Measurements from ENCODE around the gene CEBPA.
A peak's percentile ranks its signal among the peaks of the same experiment; 100 is the strongest.
"Not testable (repeated sequence)": the region's sequence is repeated elsewhere in the genome, so short reads cannot be mapped to it uniquely, and the experiment has no call there.

The CEBPA gene

DNA sequence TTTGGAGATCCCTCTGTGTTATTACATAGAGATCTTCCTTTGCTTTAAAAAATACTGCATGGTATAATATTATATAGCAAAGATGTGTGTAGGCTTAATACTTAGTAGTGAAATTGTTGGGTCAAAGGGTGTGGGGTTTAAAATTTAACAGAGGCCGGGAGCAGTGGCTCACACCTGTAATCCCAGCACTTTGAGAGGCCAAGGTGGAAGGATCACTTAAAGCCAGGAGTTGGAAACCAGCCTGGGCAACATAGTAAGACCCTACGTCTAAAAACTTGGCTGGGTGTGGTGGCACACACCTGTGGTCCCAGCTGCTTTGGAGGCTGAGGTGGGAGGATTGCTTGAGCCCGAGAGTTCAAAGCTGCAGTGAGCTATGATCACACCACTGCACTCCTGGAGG lies 22.3 kb upstream of the CEBPA start:
- no peak for DNase-seq (ENCODE audit: low read depth)

DNA sequence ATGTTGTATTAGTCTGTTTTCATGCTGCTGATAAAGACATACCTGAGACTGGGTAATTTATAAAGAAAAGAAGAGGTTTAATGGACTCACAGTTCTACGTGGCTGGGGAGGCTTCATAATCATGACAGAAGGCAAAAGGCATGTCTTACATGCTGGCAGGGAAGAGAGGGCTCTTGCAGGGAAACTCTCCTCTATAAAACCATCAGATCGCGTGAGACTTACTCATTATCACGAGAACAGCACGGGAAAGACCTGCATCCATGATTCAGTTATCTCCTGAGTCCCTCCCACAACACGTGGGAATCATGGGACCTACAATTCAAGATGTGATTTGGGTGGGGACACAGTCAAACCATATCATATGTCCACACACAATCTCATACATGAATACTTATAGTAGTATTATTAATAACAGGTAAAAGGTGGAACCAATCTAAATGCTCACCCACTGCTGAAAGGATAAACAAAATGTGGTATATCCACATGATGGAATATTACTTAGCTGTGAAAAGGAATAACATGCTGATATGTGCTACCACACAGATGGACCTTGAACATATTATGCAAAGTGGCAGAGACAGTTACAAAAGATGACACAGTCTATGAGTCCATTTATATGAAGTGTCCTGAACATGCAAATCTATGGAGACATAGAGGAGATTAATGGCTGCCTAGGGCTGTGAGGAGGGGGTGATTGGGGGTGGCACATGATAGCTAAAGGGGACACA lies 20.9 kb upstream of the CEBPA start:
- no peak for DNase-seq (ENCODE audit: low read depth)

DNA sequence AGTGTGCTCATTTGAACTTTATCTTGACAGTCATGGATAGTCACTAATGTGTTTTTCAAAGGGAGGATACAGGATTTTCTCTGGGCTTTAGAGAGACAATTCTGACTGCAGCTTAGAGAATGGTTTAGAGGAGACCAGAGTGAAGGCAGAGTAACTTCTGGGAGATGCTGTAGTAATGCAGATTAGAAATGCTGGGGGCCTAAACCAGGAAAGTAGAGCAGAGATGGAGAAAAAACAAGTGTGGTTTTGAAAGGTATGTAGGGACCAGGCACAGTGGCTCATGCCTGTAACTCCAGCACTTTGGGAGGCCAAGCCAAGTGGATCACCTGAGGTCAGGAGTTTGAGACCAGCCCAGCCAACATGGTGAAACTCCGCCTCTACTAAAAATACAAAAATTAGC lies 18.3 kb upstream of the CEBPA start:
- DNase-seq (ENCODE audit: low read depth) = no peak

DNA sequence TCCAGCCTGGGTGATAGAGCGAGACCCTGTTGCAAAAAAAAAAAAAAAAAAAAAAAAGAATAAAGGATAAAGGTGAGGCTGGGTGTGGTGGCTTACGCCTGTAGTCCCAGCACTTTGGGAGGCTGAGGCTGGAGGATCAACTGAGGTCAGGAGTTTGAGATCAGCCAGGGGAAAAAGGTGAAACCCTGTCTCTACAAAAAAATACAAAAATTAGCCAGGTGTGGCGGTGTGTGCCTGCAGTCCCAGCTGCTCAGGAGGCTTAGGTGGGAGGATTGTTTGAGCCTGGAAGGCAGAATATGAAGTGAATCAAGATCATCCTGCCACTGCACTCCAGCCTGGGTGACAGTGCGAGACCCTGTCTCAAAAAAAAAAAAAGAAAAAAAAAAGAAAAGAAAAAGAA lies 15.7 kb upstream of the CEBPA start:
- DNase-seq (ENCODE audit: low read depth) = not testable (repeated sequence)

DNA sequence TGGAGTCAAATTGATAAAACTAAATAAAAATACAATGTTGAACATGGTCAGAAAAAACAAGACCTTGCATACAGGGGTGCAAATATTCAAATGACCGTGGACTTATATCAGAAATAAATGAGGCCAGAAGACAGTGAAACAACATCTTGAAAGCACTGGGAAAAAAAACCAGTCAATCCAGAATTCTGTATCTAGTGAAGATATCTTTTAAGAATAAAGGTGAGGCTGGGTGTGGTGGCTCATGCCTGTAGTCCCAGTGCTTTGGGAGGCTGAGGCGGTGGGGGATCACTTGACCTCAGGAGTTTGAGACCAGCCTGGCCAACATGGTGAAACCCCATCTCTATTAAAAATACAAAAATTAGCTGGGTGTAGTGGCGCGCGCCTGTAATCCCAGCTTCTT lies 15.2 kb upstream of the CEBPA start:
- DNase-seq (ENCODE audit: low read depth) = no peak

DNA sequence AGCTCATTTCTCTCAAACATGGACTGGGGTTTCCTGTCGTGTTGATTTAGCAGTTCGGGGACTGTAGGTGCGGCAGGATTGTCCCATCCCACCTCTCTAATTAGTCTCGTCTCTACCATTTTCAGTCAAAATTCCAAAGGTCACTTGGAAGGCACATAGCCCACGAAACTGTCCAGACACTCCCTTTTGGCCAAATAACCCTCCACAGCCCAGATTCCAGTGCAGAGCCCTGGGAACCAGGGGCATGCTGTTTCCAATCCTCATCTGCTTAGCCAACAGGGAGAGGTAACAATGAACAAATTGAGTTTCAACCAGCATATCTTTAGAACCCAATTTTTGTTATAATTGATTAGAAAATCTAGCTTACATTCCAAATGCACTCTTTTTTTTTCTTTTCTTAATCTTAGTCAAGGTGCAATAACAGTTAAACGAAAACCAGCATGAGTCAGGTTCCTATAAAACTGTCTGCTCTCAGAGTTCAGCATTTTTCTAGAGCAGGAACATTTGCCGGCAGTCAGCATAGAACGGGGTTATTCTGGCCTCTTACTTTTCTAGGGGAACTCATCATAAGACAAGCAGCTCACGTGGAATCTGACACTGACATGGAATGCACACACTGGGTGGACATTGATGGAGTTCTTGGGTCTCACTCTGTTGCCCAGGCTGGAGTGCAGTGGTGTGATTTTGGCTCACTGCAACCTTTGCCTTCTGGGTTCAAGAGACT lies 14.4 kb upstream of the CEBPA start:
- no peak for DNase-seq (ENCODE audit: low read depth)

DNA sequence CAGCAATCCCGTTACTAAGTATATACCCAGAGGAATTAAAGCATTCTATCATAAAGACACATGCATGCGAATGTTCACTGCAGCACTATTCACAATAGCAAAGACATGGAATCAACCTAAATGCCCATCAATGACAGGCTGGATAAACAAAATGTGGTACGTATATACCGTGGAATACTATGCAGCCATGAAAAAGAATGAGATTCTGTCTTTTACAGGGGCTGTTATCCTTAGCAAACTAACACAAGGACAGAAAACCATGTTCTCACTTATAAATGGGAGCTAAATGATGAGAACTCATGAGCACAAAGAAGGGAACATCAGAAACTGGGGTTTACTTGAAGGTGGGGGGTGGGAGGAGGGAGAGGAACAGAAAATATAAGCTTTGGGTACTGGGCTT lies 10.5 kb upstream of the CEBPA start:
- DNase-seq (ENCODE audit: low read depth) = not testable (repeated sequence)

DNA sequence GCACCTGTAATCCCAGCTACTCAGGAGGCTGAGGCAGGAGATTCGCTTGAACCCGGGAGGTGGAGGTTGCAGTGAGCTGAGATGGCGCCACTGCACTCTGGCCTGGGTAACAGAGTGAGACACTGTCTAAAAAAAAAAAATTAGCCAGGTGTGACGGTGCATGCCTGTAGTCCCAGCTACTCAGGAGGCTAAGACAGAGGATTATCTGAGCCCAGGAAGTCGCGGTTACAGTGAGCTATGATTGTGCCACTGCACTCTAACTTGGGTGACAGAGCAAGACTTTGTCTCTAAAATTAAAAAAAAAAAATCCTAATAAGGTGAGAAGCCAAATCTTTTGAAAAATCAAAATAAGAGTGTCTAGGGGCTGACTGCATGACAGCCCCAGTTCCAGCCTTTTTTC lies 9.7 kb upstream of the CEBPA start:
- DNase-seq (ENCODE audit: low read depth) = no peak

DNA sequence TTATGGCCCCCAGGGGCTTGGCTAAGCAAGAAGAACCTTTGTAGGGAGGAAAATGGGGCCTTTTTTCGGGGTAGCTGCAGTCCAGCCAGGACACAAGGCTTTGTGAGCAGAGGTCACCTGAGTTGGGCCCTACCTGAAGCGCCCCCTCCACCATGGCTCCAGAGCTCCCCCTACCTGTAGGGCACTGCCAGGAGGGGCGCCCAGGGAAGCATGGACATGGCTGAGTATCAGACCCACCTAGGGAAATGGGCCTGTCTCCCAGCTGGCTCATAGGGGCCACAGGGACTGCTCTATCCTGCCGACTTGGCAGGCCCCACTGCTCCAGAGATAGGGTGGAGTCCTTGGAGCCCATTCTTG lies 9.0 kb upstream of the CEBPA start:
- DNase-seq (ENCODE audit: low read depth) = no peak

DNA sequence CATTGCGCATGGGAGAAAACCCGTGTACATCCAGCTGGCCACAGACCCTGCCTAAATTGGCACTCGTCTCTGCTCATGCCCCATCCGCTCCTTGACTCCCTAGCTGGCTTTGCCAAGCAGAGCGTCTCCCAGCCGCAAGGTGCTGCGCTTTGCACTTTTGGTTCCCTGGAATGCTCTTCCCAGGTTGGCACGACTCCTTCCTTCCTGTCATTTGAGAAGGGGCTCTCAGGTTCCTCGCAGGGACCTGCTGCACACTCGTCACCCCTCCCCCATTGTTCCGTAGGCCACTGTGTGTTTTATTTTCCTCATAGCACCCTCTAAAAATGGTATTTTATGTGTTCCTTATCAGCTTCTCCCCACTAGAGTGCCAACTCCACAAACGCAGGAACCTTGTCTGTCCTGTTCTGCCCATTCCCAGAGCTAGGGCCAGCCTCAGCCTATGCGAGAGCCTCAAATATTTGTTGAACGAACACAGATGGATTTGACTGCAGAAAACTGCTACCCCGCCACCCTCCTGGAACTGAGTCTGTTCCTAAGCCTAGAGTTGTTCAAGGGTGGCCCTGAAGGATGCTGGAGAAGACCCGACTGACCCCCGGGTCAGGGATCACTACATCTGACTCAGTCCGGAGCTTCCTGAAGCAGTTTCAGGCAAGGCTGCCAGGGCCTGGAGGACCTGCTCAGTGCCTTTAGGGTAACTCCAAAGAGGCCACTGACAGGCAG lies 8.4 kb upstream of the CEBPA start:
- no peak for DNase-seq (ENCODE audit: low read depth)

DNA sequence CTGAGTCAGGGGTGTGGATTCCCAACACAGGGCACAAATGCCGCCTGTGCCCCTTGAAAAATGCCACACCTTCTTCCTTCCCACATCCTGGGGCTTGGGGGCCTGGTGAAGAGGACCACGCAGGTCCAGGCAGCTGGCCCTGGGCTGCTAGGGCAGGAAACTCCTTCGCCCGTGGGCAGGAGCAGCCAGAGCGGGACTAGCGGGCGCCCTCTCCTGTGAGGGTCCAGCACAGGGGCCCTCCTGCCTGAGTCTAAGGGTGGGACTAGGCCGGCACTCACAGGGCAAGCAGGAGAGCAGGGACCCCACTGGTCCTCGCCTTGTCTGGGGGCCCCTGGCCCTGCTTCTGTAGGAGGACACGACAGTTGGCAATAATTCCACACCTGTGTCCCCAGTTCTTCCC lies 7.5 kb upstream of the CEBPA start:
- DNase-seq (ENCODE audit: low read depth) = no peak

DNA sequence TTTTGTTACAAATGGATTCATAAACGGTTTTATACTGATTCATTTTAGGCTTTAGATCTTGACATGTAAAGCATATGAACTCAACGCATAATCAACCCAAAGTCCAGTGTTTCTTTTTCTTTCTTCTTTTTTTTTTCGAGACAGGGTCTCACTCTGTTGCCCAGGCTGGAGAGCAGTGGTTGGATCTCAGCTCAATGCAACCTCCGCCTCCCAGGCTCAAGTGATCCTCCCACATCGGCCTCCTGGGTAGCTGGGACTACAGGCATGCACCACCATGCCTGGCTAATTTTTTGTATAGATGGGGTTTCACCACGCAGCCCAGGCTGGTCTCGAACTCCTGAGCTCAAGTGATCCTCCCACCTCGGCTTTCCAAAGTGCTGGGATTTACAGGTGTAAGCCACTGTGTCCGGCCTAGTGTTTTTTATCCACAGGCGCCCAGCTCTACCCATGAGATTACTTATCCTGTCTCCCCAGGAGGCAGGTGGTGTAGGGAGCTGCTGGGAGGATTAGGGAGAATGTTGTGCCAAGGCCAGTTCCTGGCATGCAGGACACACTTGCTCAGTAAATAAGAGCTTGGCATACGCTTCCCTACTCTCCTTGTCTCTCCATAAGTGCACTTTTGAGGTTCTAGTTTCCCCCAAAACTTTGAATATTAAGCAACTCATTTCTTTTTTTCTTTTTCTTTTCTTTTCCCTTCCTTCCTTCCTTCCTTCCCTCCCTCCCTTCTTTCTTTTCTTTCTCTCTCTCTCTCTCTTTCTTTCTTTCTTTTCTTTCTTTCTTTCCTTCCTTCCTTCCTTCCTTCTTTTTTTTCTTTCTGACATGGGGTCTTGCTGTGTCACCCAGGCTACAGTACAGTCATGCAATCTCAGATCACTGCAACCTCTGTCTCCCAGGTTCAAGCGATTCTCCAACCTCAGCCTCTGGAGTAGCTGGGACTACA lies 4.8 kb upstream of the CEBPA start:
- DNase-seq (ENCODE audit: low read depth) = no peak

DNA sequence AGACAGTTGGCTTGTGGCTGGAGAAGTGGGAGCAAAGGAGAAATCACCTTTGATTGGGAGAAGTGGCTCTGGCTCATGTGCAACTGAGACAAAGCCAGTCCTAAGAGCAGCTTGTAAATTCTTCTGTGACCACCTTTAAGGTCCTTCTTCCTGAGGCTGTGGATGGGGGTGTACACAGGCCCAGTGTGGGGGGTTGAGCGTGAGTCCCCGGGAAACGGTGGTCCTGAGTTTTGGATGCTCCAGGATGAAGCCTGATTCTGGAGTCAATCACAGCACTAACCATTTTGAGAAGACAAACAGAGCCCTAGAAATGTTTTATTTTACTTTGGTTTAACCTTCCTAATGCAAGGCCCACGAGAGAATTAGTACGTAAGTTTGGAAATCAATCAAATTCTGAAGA lies 3.9 kb upstream of the CEBPA start:
- no peak for DNase-seq (ENCODE audit: low read depth)

DNA sequence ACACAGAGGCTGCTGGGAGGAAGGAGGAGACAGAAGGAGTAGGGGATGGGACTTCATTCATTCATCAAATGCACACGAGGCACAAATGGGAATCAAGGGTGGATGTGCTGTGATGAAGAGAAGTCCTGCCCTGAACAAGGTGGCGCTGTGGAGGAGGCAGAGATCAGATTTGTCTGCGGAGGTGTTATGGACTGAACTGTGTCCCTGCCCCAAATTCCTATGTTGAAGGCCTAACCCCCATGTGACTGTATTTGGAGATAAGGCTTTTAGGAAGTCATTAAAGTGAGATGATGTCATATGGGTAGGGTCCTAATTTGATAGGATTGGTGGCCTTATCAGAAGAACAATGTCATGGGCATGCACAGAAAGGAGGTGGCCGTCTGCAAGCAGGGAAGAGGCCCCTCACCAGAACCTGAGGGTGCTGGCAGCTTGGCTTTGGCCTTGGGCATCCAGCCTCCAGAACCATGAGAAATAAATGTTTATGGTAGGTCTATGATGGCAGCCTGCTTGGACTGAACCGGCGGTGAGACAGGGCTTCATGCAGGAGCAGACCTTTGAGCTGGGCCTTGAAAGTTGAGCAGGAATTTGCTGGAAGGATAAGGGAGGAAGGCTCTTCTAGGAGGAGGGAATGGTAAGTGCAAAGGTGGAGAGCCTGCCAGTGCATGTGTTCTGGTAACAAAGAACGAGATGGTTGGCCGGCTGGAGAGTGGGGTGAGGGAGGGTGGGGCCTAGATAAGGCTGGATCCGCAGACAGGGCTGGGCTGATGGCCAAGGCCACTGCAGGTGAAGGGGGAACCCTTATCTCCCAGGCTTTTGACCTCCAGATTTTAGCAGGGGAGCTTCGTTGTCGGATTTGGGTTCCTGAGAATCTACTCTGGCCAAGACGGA lies 2.7 kb upstream of the CEBPA start:
- DNase-seq (ENCODE audit: low read depth) = no peak

DNA sequence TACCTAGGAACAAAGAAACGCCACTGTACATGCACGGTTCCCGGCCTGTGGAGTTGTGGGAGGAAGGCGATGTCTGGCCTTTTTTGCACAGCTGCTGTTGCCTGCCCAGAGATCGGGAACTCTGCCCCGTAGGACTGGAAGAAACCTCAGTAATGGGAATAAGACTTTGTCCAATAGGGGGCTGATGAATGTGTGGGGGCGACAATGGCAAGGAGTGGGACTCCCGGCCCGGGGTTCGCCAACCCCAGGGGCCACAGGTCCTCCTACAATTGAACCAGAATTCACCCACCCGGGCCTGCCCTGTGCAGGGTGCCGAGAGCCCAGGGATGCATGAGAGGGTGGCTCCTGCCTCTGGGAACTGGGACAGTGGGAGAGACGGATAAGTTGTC lies 2.0 kb upstream of the CEBPA start:
- no peak for DNase-seq (ENCODE audit: low read depth)

DNA sequence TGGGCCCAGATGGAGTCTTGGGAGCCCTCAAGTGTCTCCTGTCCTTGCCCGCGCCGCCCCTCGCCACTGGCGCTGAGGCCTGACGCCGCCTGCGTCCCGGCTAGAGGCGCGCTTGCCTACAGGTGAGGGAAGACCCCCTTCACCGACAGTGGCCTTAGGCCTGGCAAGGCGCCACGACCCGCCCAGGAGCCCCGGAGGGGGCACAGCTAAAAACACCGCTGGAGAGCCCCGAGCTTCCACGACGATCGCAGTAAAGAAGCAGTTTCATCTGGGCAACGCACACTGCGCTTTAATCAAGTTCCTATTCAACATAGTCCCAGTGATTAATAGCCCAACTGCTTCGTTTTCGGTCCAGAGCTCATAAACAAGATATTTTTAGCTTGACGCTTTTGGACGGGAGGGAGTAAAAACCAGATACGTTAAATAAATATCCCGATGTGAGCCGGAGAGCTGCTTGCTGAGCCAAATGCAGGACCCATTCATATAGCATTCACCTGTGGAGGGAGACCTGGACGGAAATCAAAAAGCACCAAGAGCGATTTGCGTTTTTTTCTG lies 1.5 kb upstream of the CEBPA start:
- DNase-seq (ENCODE audit: low read depth) = no peak

DNA sequence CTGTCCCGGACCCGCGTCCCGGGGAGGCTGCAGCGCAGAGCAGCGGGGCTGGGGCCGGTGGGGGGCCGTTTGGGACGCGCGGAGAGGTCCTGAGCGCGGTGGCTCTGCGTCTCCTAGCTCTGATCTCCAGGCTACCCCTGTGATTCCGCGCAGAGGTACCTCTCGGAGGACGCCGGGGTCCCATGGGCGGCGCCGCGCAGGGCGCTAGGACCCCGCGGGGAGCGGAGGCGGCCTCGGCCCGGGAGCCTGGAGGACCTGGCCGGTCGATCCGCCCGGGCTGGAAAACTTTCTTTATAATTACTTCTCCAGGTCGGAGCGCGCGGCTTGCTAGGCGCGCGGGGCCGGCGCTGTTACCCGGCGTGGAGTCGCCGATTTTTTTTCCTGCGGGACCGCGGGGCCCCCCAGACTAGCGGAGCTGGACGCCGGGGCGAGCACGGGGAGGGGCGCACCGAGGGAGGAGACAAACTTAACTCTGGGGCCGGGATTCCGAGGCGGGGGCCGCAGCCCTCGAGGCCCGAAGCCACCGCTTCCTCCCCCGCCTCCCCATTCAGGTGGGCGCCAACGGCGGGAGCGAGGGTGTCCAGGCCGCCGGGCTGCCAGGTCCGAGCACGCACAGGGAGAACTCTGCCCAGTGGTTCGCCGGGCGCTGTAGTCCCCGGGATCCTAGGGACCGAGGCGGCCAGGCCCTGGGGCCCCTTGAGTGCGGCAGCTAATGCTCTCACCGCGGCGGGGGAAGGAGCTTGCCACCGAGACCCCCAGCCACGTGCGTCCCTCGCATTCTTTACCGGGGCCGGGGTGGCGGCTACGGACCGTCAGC lies 848 bp upstream of the CEBPA start:
- DNase-seq (ENCODE audit: low read depth) = peak; percentile 55

DNA sequence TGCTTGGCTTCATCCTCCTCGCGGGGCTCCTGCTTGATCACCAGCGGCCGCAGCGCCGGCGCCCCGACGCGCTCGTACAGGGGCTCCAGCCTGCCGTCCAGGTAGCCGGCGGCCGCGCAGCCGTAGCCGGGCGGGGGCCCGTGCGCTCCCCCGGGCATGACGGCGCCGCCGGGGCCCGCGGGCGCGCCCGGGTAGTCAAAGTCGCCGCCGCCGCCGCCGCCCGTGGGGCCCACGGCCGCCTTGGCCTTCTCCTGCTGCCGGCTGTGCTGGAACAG lies 497 bp downstream of the CEBPA start:
- no peak for DNase-seq (ENCODE audit: low read depth)

DNA sequence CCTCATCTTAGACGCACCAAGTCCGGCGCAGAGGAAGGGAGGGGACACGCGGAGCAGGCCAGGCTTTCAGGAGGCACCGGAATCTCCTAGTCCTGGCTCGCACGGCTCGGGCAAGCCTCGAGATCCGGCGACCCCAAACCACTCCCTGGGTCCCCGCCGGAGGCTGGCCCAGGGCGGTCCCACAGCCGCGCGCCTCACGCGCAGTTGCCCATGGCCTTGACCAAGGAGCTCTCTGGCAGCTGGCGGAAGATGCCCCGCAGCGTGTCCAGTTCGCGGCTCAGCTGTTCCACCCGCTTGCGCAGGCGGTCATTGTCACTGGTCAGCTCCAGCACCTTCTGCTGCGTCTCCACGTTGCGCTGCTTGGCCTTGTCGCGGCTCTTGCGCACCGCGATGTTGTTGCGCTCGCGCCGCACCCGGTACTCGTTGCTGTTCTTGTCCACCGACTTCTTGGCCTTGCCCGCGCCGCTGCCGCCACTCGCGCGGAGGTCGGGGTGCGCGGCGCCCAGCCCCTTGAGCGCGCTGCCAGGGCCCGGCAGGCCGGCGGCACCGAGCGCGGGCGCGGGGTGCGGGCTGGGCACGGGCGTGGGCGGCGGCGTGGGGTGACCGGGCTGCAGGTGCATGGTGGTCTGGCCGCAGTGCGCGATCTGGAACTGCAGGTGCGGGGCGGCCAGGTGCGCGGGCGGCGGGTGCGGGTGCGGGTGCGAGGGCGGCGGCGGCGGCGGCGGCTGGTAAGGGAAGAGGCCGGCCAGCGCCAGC lies 1.0 kb downstream of the CEBPA start:
- no peak for DNase-seq (ENCODE audit: low read depth)

DNA sequence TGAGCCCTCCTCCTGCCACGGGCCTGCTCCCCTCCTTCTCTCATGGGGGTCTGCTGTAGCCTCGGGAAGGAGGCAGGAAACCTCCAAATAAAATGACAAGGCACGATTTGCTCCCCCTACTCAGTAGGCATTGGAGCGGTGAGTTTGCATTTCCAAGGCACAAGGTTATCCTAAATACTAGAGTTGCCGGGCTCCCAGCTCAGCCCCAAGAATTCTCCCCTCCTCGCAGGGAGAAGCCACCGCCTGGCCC lies 1.5 kb downstream of the CEBPA start:
- no peak for DNase-seq (ENCODE audit: low read depth)
